Endothelial cell of umbilical vein (primary cell): ENCODE data around the gene RANBP3. TPM values are rescaled to one million over a fixed set of nuclear protein-coding genes. Genes with fewer than 3 reads are reported as not detected.

Source experiments
- BruUV-seq: library from RNA; stranded (reverse); fragments of 400-500 nt; replicated peaks from 2 replicates; lab custom pipeline; 2021; lab: Mats Ljungman, UMichigan
- CTCF ChIA-PET: fragments of 300-600, 350-600 bp; sonication (Branson Sonifier 250); formaldehyde crosslinking; loops from one replicate; lab custom pipeline; 2021; ENCODE audit warnings: antibody characterized with exemption, inconsistent platforms; lab: Charles Lee
- POLR2A ChIA-PET: fragments of 300-600, 350-600 bp; sonication (Branson Sonifier 250); formaldehyde crosslinking; loops from one replicate; lab custom pipeline; 2021; ENCODE audit warnings: antibody characterized with exemption, inconsistent platforms; lab: Charles Lee
- DNase-seq: peaks from one replicate; pipeline ENCODE4 v3.0.0-alpha.2; 2011; ENCODE audit warnings: low read depth, low spot score
- FAIRE-seq: peaks from 2 replicates; lab custom pipeline; 2011; peaks lifted over from hg19 to GRCh38; lab: Jason Lieb, UNC
- H2AFZ ChIP-seq: 2 replicates; pipeline ENCODE4 v1.6.0; 2012; ENCODE audit warnings: low read depth, low read length, control low read depth, inconsistent platforms
- H3K27ac ChIP-seq: 2 replicates; pipeline ENCODE4 v1.5.1; 2011; ENCODE audit warnings: low read depth, mild to moderate bottlenecking, control low read depth, low read length, moderate library complexity; ENCODE audit not compliant: insufficient read depth
- H3K27me3 ChIP-seq, 2 experiments: 2 replicates each; pipeline versions ENCODE4 v1.6.0 to v1.6.1; 2011; ENCODE audit warnings: low read length in 2 of 2, mixed read lengths in 1 of 2; ENCODE audit not compliant: control insufficient read depth in 2 of 2, insufficient read depth in 2 of 2
- H3K36me3 ChIP-seq, 2 experiments: 2 replicates in 1 of 2; 3 replicates in 1 of 2; pipeline ENCODE4 v1.5.1; 2011; ENCODE audit warnings: low read length in 2 of 2, mild to moderate bottlenecking in 1 of 2, moderate library complexity in 1 of 2; ENCODE audit not compliant: control insufficient read depth in 2 of 2, insufficient read depth in 2 of 2; ENCODE audit errors: extremely low read depth in 1 of 2
- H3K4me1 ChIP-seq: 3 replicates; pipeline ENCODE4 v1.5.1; 2011; ENCODE audit warnings: mild to moderate bottlenecking, low read length; ENCODE audit not compliant: control insufficient read depth, insufficient read depth; ENCODE audit errors: extremely low read depth
- H3K4me2 ChIP-seq: 2 replicates; pipeline ENCODE4 v1.6.1; 2011; ENCODE audit warnings: low read length, control low read depth, mixed read lengths; ENCODE audit not compliant: insufficient read depth
- H3K4me3 ChIP-seq, 3 experiments: fragments of 200-600 bp in 1 of 3; sonication (generic), shearing (Covaris generic) in 1 of 3; replicated peaks in 1 of 3; 2 replicates each; pipeline ENCODE4 v1.5.1; 2011 to 2016; ENCODE audit warnings: control low read depth in 3 of 3, low read length in 3 of 3, mild to moderate bottlenecking in 2 of 3, inconsistent platforms in 1 of 3, low read depth in 1 of 3, moderate library complexity in 1 of 3; ENCODE audit not compliant: insufficient read depth in 1 of 3
- H3K79me2 ChIP-seq: 2 replicates; pipeline ENCODE4 v1.6.0; 2012; ENCODE audit warnings: low read length, inconsistent platforms; ENCODE audit not compliant: control insufficient read depth, insufficient read depth
- H3K9ac ChIP-seq: replicated peaks from 2 replicates; pipeline ENCODE3; 2011; ENCODE audit warnings: low read length, control low read depth; ENCODE audit not compliant: insufficient read depth; ENCODE audit errors: extremely low read depth
- H3K9me1 ChIP-seq: replicated peaks from 3 replicates; pipeline ENCODE4 v1.6.0; 2011; ENCODE audit warnings: mild to moderate bottlenecking, low read length; ENCODE audit not compliant: control insufficient read depth, insufficient read depth; ENCODE audit errors: extremely low read depth
- H3K9me3 ChIP-seq: replicated peaks from 2 replicates; pipeline ENCODE4 v1.5.1; 2012; ENCODE audit warnings: low read length, inconsistent platforms; ENCODE audit not compliant: control insufficient read depth, insufficient read depth
- H4K20me1 ChIP-seq: replicated peaks from 2 replicates; pipeline ENCODE3; 2011; ENCODE audit warnings: mild to moderate bottlenecking, low read length; ENCODE audit not compliant: control insufficient read depth, insufficient read depth; ENCODE audit errors: extremely low read depth
- CTCF ChIP-seq, 2 donors: IDR thresholded peaks; 1 replicate in 1 of 2; 2 replicates in 1 of 2; pipeline ENCODE4 v1.5.1; 2011; ENCODE audit warnings: low read length in 2 of 2, mild to moderate bottlenecking in 2 of 2, moderate library complexity in 2 of 2, control low read depth in 1 of 2, inconsistent platforms in 1 of 2, low read depth in 1 of 2; ENCODE audit not compliant: insufficient read depth in 1 of 2; ENCODE audit errors: extremely low read depth in 1 of 2
- EZH2 ChIP-seq: IDR thresholded peaks from 2 replicates; pipeline ENCODE4 v1.6.1; 2012; ENCODE audit warnings: borderline replicate concordance, low read depth, mild to moderate bottlenecking, moderate library complexity, low read length, inconsistent platforms; ENCODE audit not compliant: severe bottlenecking
- FOS ChIP-seq: IDR thresholded peaks from 2 replicates; pipeline ENCODE4 v1.6.1; 2011; ENCODE audit warnings: mild to moderate bottlenecking, low read length, moderate library complexity, borderline replicate concordance; ENCODE audit not compliant: insufficient read depth
- GATA2 ChIP-seq: IDR thresholded peaks from 2 replicates; pipeline ENCODE4 v1.7.0; 2011; ENCODE audit warnings: low read depth, mild to moderate bottlenecking, moderate library complexity, mixed read lengths, low read length; ENCODE audit not compliant: insufficient read length, insufficient read depth
- JUN ChIP-seq: IDR thresholded peaks from 2 replicates; pipeline ENCODE4 v1.6.1; 2011; ENCODE audit warnings: borderline replicate concordance, low read depth; ENCODE audit not compliant: insufficient read length, insufficient read depth
- MAX ChIP-seq: IDR thresholded peaks from 2 replicates; pipeline ENCODE4 v1.6.1; 2011; ENCODE audit not compliant: insufficient read depth, insufficient read length
- MYC ChIP-seq: IDR thresholded peaks from one replicate; pipeline ENCODE4 v1.6.1; 2011; ENCODE audit warnings: mild to moderate bottlenecking, low read depth, low read length
- POLR2A ChIP-seq: IDR thresholded peaks from 2 replicates; pipeline ENCODE4 v1.6.1; 2012; ENCODE audit warnings: low read depth, mild to moderate bottlenecking, control low read depth, low read length
- POLR2AphosphoS5 ChIP-seq: IDR thresholded peaks from 2 replicates; pipeline ENCODE4 v1.6.1; 2012; ENCODE audit warnings: low read depth, mild to moderate bottlenecking, control low read depth, low read length, moderate library complexity; ENCODE audit not compliant: insufficient read depth
- dilution Hi-C: fragments of 300-500 bp; cut with MboI; formaldehyde crosslinking; loops from one replicate; pipeline ENCODE4 v1.15.0; 2019; ENCODE audit warnings: low sequenced_read_pairs; ENCODE audit not compliant: extremely low pct_ligation_motif_present
- intact Hi-C: fragments of 100-400 bp; cut with micrococcal nuclease; formaldehyde crosslinking; loops from one replicate; pipeline ENCODE4 v1.10.0; 2022
- polyA plus RNA-seq, 4 experiments: library from polyadenylated mRNA; depleted of rRNA in 3 of 4; stranded (reverse) in 3 of 4; unstranded in 1 of 4; fragments of >200 nt; gene quantifications; 2 replicates each; pipeline versions ENCODE4 v1.2.1 to v1.2.3, GENCODE V29; 2011 to 2012; ENCODE audit warnings: missing spikeins in 1 of 4
- total RNA-seq: library from RNA; stranded (reverse); gene quantifications from 2 replicates; pipeline ENCODE4 v1.2.3, GENCODE V29; 2021

The RANBP3 gene
- total and polyA plus RNA-seq, 2 donors (not counting 3 experiments of a cell fraction or from before 2014, with no cell fraction given): 72.3 to 85.3 TPM

GRCh38 chr19:5937550-5937949 is 40.4 kb downstream of the RANBP3 start:
- Histone ChIP-seq H3K9me3 (no peaks in the 10 kb centered on the region), H3K9ac (no peak overlapping the region), H3K4me2 (no peak overlapping the region), H3K4me3 (no peak overlapping the region), H3K79me2 (no peaks in the 10 kb centered on the region), H3K27me3 (no peaks in the 10 kb centered on the region), H3K9me1 (no peaks in the 10 kb centered on the region), H3K4me1 (peaks cover 30% of the 10 kb centered on the region), H3K27ac (no peak overlapping the region), H4K20me1 (no peaks in the 10 kb centered on the region), H2AFZ (no peak overlapping the region), H3K36me3 (peaks cover 4 to 14% of the 10 kb centered on the region in 2 experiments)
- CTCF ChIA-PET: interaction anchor here (1.0 to 3.4 kb wide), 4 partner anchors 10 to 133 kb away, joined by 3 to 12 read pairs (median 8); partner anchors contain the start of gene NRTN
- TF ChIP-seq FOS (no peak), CTCF (IDR thresholded peaks at IDR 0.05; ENCODE audit: extremely low read depth in 1 of 2, insufficient read depth in 1 of 2, low read depth in 1 of 2, low read length in 2 of 2) (no peak), EZH2 (no peak), MYC (no peak), POLR2A (no peak), GATA2 (no peak), JUN (no peak), POLR2AphosphoS5 (no peak), MAX (no peak)
- dilution Hi-C loops (no loop called here), intact Hi-C loops (no loop called here)
- POLR2A ChIA-PET: no interaction called here
- BruUV-seq: no TSS peak
- DNase-seq: no peak
- no peak for FAIRE-seq
